ENCODE data around the gene SOHLH1. TPM values are rescaled to one million over a fixed set of nuclear protein-coding genes. Genes with fewer than 3 reads are reported as not detected.

Gene SOHLH1
- polyA plus RNA-seq, 1 of the 3 experiments (the other 2 are of a cell fraction) = not detected

GRCh38 chr9:135728436-135729110 lies 29.3 kb upstream of the SOHLH1 start:
- Histone ChIP-seq H3K9ac (no peak overlapping the region), H3K36me3 (replicated peaks in 1 of 2; ENCODE audit: control insufficient read depth in 1 of 2, insufficient read depth in 2 of 2, low read length in 1 of 2) (no peaks in the 10 kb centered on the region), H3K9me2 (no peaks in the 10 kb centered on the region), H2AFZ (ENCODE audit: low read depth) (no peak overlapping the region), H3K4me3 (ENCODE audit: low read depth in 2 of 2, low read length in 1 of 2) (no peak overlapping the region), H3K9me3 (no peaks in the 10 kb centered on the region), H3K4me1 (ENCODE audit: control insufficient read depth in 1 of 2, insufficient read depth in 2 of 2, low read depth in 1 of 2, low read length in 1 of 2) (no peaks in the 10 kb centered on the region), H3K27me3 (ENCODE audit: insufficient read depth) (no peaks in the 10 kb centered on the region), H3K27ac (ENCODE audit: low read depth in 2 of 2, low read length in 1 of 2) (no peak overlapping the region), H3K79me2 (ENCODE audit: insufficient read depth) (no peaks in the 10 kb centered on the region), H4K20me1 (ENCODE audit: insufficient read depth) (no peaks in the 10 kb centered on the region), H3K4me2 (no peak overlapping the region), H3F3A (replicated peaks; ENCODE audit: insufficient read depth) (no peaks in the 10 kb centered on the region)
- POLR2A ChIA-PET = no interaction called here
- CTCF ChIA-PET = no interaction called here
- DNase-seq = no peak
- WGBS (ENCODE audit: low lambda C conversion rate) = 14% methylated on average over 6 of the region's 18 CpGs
- TF ChIP-seq FOXJ3 (CRISPR knock-in tag; IDR thresholded peaks at IDR 0.05) (no peak), MAX (IDR thresholded peaks at IDR 0.05; ENCODE audit: low read depth) (no peak), ZBTB33 (IDR thresholded peaks at IDR 0.05; ENCODE audit: borderline replicate concordance, low read depth) (no peak), RFX5 (IDR thresholded peaks at IDR 0.05; ENCODE audit: low read length) (no peak), CTCF (IDR thresholded peaks at IDR 0.05) (no peak), TEAD4 (IDR thresholded peaks at IDR 0.05; ENCODE audit: borderline replicate concordance, insufficient read depth) (no peak), MXI1 (IDR thresholded peaks at IDR 0.05; ENCODE audit: low read depth, low read length) (no peak), EP300 (IDR thresholded peaks at IDR 0.05; ENCODE audit: borderline replicate concordance in 1 of 2, low read depth in 1 of 2, low read length in 1 of 2) (no peak), RCOR1 (IDR thresholded peaks at IDR 0.05; ENCODE audit: low read length) (no peak), CHD2 (IDR thresholded peaks at IDR 0.05; ENCODE audit: low read length, partially characterized antibody) (no peak), ELF1 (IDR thresholded peaks at IDR 0.05) (no peak), FOSL2 (IDR thresholded peaks at IDR 0.05; ENCODE audit: borderline replicate concordance, low read depth) (no peak), JUND (IDR thresholded peaks at IDR 0.05) (no peak), TCF12 (IDR thresholded peaks at IDR 0.05) (no peak), FOXM1 (IDR thresholded peaks at IDR 0.05; ENCODE audit: low read depth) (no peak), GATA2 (CRISPR knock-in tag; IDR thresholded peaks at IDR 0.05) (no peak)

All from SK-N-SH (cell line).